Lung (tissue), 12 donors: ENCODE results near the gene PRKCQ. TPM values are rescaled to one million over a fixed set of nuclear protein-coding genes. Genes with fewer than 3 reads are reported as not detected.

Experiments used
- ATAC-seq: fragments of 200-7000 bp; cut with Tn5 transposase; one replicate; pipeline ENCODE4 v1.9.1; 2020; ENCODE audit warnings: moderate number of reproducible peaks; ENCODE audit not compliant: insufficient read depth, low FRiP score
- DNase-seq, 3 donors: peaks; one replicate each; pipeline ENCODE4 v3.0.0-alpha.2; 2013 to 2017
- H3K27ac ChIP-seq, 2 donors: one replicate each; pipeline ENCODE4 v1.5.1; 2013; ENCODE audit warnings: mild to moderate bottlenecking in 2 of 2, moderate library complexity in 2 of 2, control low read depth in 1 of 2, inconsistent platforms in 1 of 2, low read depth in 1 of 2, low read length in 1 of 2
- H3K27me3 ChIP-seq, 3 donors: one replicate each; pipeline ENCODE4 v1.5.1; 2013; ENCODE audit warnings: low read length in 2 of 3; ENCODE audit not compliant: control insufficient read depth in 3 of 3, insufficient read depth in 3 of 3
- H3K36me3 ChIP-seq, 4 donors: one replicate each; pipeline ENCODE4 v1.5.1; 2013; ENCODE audit warnings: low read length in 4 of 4, mild to moderate bottlenecking in 1 of 4, moderate library complexity in 1 of 4; ENCODE audit not compliant: control insufficient read depth in 4 of 4, insufficient read depth in 4 of 4
- H3K4me1 ChIP-seq, 5 donors: one replicate each; pipeline ENCODE4 v1.5.1; 2013; ENCODE audit warnings: low read length in 5 of 5, mild to moderate bottlenecking in 2 of 5, moderate library complexity in 1 of 5; ENCODE audit not compliant: control insufficient read depth in 5 of 5, insufficient read depth in 5 of 5
- H3K4me3 ChIP-seq: one replicate; pipeline ENCODE4 v1.5.1; 2013; ENCODE audit warnings: mild to moderate bottlenecking, control low read depth, moderate library complexity
- H3K9ac ChIP-seq, 2 donors: one replicate each; pipeline ENCODE4 v1.5.1; 2013; ENCODE audit warnings: low read length in 2 of 2, control low read depth in 1 of 2; ENCODE audit not compliant: insufficient read depth in 1 of 2
- H3K9me3 ChIP-seq, 4 donors: one replicate each; pipeline ENCODE4 v1.5.1; 2013; ENCODE audit warnings: low read length in 3 of 4, mild to moderate bottlenecking in 1 of 4, moderate library complexity in 1 of 4; ENCODE audit not compliant: control insufficient read depth in 4 of 4, insufficient read depth in 3 of 4
- WGBS, 2 donors: extraction: QIAGEN DNeasy Blood & Tissue Kit; methylation state at CpG; one replicate each; pipeline ENCODE4 v1.1.7; 2013; 5-methylcytosine and 5-hydroxymethylcytosine counted together
- polyA plus RNA-seq, 2 donors: library from polyadenylated mRNA; stranded (reverse); fragments of 200-250 nt; gene quantifications; one replicate each; pipeline ENCODE4 v1.2.1, GENCODE V29; 2013
- total RNA-seq, 2 donors: library from RNA; depleted of rRNA in 1 of 2; stranded (reverse); fragments of >200 nt in 1 of 2; gene quantifications; one replicate each; pipeline ENCODE4 v1.2.1, GENCODE V29; 2014 to 2021
- TF ChIP-seq, protein P1 (sequence below): IDR thresholded peaks from 2 replicates; pipeline ENCODE4 v1.5.1; 2012; ENCODE audit warnings: mild to moderate bottlenecking; ENCODE audit errors: control extremely low read depth, extremely low read depth
- donor health status: control.
- donor health status: control.
- donor health status: Bipolar disorder and iron deficiency.
- donor health status: healthy.
- donor health status: DM: yes; HTN: yes; CAD: no.

PRKCQ gene
- total and polyA plus RNA-seq, 4 donors = 2.8 to 9.1 (median 7.2) TPM

DNA sequence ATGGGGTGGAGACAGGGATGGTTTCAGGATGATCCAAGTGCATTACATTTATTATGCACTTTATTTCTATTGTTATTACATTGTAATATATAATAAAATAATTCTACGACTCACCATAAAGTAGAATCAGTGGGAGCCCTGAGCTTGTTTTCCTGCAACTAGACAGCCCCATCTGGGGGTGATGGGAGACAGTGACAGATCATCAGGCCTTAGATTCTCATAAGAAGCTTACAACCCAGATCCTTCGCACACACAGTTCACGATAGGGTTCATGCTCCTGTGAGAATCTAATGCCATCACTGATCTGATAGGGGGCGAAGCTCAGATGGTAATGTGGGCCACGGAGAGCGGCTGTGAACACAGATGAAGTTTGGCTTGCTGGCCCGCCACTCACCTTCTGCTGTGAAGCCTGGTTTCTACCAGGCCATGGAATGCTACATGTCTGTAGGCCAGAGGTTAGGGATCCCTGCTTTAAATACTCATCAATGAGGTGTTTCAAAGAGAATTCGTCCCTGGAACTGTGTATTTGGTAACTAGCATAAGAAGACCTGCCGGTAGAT, 21.2 kb upstream of the PRKCQ start:
- Histone ChIP-seq H3K9me3 (no peaks in the 10 kb centered on the region), H3K4me3 (no peak overlapping the region), H3K27ac (no peak overlapping the region), H3K36me3 (no peaks in the 10 kb centered on the region), H3K9ac (no peak overlapping the region), H3K4me1 (peaks cover 0 to 2% (median 0%) of the 10 kb centered on the region in 5 donors), H3K27me3 (peaks cover 0 to 3% (median 0%) of the 10 kb centered on the region in 3 donors)
- TF ChIP-seq, protein P1, sequence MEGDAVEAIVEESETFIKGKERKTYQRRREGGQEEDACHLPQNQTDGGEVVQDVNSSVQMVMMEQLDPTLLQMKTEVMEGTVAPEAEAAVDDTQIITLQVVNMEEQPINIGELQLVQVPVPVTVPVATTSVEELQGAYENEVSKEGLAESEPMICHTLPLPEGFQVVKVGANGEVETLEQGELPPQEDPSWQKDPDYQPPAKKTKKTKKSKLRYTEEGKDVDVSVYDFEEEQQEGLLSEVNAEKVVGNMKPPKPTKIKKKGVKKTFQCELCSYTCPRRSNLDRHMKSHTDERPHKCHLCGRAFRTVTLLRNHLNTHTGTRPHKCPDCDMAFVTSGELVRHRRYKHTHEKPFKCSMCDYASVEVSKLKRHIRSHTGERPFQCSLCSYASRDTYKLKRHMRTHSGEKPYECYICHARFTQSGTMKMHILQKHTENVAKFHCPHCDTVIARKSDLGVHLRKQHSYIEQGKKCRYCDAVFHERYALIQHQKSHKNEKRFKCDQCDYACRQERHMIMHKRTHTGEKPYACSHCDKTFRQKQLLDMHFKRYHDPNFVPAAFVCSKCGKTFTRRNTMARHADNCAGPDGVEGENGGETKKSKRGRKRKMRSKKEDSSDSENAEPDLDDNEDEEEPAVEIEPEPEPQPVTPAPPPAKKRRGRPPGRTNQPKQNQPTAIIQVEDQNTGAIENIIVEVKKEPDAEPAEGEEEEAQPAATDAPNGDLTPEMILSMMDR = no peak
- 82 to 89% methylated on average over 9 of the region's 9 CpGs for WGBS, 2 donors
- DNase-seq (no peak), ATAC-seq (no peak)

DNA sequence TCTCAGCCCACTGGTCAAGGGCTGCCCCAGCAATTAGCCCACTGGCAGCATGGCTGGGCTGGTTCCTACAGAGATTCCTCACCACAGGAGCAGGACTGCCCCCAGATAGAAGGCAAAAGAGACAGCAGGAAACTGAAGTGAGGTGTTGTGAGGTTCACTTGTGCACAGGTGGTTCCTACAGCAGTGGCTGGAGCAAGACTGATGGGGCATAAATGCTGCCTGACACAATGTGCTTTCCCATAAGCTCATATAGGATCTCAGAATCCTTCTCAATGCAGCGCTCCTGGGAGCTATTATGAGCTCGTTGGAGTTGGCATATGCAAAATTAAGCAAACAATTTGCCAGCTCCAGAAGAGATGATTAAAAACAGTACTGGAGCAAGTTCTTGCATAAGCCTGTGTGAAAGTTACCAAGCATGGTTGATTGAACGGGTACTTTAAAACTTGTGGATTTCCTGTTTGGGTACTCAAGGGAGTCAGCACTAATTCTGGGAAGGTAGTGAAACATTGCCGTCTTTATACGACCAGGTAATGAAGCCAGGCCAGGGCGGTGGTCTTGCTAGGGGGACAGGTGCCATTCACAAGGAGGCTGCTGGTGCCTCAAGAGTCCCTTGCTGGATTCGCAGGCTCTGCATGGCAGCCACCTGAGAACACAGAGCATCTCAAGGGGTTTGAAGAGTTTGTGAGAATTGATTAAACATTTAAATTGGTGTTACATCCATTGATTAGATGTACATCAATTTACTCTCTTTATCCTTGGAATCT, 20.3 kb upstream of the PRKCQ start:
- no peaks in the 10 kb centered on the region for H3K9me3 ChIP-seq
- peaks cover 0 to 3% (median 0%) of the 10 kb centered on the region in 3 donors for H3K27me3 ChIP-seq
- H3K9ac ChIP-seq = no peak overlapping the region
- H3K4me1 ChIP-seq = peaks cover 0 to 2% (median 0%) of the 10 kb centered on the region in 5 donors
- 46 to 55% methylated on average over 7 of the region's 7 CpGs for WGBS, 2 donors
- no peaks in the 10 kb centered on the region for H3K36me3 ChIP-seq
- H3K27ac ChIP-seq = no peak overlapping the region
- no peak for ATAC-seq
- no peak for DNase-seq
- H3K4me3 ChIP-seq = no peak overlapping the region
- TF ChIP-seq, protein P1 = no peak

DNA sequence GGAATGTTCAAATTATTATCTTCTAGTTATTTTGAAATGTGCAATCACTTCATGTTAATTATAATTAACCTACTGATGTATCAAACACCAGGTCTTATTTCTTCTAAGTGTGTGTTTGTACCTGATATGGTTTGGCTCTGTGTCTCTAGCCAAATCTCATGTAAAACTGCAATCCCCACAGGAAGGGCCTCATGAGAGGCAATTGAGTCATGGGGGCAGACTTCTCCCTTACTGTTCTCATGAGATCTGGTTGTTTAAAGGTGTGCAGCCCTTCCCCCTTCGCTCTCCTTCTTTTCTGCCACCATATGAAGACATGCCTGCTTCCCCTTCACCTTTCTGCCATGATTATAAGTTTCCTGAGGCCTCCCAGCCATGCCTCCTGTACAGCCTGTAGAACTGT, 18.6 kb upstream of the PRKCQ start:
- H3K36me3 ChIP-seq = no peaks in the 10 kb centered on the region
- ATAC-seq (no peak), DNase-seq (no peak)
- H3K9ac ChIP-seq = no peak overlapping the region
- TF ChIP-seq, protein P1 = no peak
- H3K9me3 ChIP-seq = no peaks in the 10 kb centered on the region
- peaks cover 0 to 3% (median 0%) of the 10 kb centered on the region in 3 donors for H3K27me3 ChIP-seq
- H3K4me1 ChIP-seq = peaks cover 0 to 2% (median 0%) of the 10 kb centered on the region in 5 donors
- 87 to 100% methylated on average over 1 of the region's 1 CpG for WGBS, 2 donors
- no peak overlapping the region for H3K27ac ChIP-seq
- H3K4me3 ChIP-seq = no peak overlapping the region
